Measurements from ENCODE around the gene EGR1.

The EGR1 gene

DNA sequence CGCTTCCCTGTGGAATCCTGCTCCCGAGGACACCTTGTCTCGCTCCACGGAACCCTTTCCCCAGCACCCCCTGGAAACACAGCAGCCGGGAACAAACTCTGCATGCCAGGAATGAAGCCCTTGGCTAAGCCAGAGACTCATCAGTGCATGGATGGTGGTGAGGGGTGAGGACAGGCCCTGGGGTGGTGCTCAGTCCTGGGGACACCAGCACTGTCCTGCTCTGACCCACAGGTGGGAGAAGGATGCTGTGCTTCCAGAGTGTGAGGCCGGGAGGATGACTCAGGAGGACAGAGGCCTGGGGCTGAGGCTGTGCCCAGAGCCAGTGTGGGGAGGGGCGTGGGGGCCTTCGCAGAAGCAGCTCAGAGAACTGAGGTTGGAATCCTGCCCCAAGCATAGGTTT lies 11.2 kb upstream of the EGR1 start:
- no peak for DNase-seq

GRCh38 chr5:138455232-138455930 lies 9.9 kb upstream of the EGR1 start:
- DNase-seq: no peak

DNA sequence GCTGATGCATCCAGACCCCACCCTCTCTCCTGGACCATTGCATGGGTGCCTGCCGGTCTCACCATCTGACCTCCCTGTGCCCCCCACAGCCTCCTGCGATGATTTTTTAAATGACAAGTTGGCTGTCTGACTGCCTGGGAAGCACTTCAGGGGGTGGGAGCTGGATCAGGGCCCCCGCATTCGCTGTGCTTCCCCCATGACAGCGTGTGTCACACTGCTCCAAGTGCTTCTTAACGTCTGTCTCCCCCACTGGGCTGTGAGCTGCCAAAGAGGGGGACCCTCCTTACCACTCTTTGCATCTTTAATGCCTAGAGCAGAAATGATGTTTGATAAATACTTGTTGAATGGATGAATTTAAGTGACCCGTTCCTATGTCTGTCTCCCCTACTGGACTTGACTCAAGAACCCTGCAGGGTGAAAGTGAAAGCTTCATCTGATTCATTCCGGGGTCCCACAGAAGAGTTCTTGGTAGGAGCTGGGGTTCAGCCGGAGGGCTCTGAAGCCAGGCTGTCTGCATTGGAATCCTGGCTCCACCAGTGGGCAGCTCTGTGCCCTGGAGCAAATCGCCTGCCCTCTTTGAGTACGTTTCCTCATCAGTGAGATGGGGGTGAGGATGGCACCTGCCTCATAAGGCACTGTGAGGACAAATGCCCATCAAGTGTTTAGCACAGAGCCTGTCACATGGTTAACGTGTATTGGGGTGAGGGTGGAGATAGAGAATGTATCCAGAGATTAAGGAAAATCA lies 7.6 kb upstream of the EGR1 start:
- DNase-seq: no peak

- no peak for DNase-seq
These were observed 6.9 kb upstream of the EGR1 start for GRCh38 chr5:138458384-138458783.

GRCh38 chr5:138458856-138459255 lies 6.4 kb upstream of the EGR1 start:
- DNase-seq: no peak

GRCh38 chr5:138459311-138459933 lies 5.9 kb upstream of the EGR1 start:
- DNase-seq: no peak

DNA sequence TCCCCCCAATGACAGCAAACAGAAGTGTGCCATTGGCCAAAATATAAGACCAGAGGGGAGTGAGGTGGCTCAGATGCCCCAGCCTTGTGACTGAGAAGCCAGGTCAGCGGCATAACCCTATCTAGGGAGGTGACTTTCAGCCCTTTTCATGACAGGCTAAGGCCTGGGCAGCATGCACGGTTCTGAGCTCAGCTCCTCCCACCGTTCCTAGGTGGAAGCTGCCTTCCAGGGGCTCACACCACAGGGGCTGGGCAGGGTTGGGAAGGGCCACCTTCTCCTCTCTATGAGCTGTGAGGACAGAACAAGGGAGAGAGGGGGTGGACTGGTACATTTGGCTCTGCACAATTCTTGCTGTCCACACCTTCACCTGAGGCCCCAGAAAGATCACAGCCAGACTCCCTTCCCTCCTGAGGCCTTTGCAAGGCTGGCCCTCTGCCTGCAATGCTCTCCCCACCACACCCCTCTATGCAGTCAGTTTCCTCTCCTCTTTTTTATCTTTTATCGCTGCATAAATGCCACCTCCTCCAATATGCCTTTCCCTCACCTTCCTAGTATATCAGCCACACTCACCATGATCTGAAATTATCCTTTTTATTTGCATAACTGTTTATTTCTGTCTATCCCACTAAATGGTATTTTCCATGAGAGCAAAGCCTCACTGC lies 5.1 kb upstream of the EGR1 start:
- DNase-seq: no peak

GRCh38 chr5:138461343-138462125 lies 3.7 kb upstream of the EGR1 start:
- no peak for DNase-seq

- DNase-seq: no peak
These were observed 1.8 kb upstream of the EGR1 start for GRCh38 chr5:138463419-138464007.

GRCh38 chr5:138464008-138464387 lies 1.3 kb upstream of the EGR1 start:
- peak; percentile 50 for DNase-seq

- DNase-seq: peak; percentile 93
These were observed 655 bp upstream of the EGR1 start for GRCh38 chr5:138464388-138465260.

GRCh38 chr5:138466125-138466899 lies 1.0 kb downstream of the EGR1 start:
- no peak for DNase-seq

DNA sequence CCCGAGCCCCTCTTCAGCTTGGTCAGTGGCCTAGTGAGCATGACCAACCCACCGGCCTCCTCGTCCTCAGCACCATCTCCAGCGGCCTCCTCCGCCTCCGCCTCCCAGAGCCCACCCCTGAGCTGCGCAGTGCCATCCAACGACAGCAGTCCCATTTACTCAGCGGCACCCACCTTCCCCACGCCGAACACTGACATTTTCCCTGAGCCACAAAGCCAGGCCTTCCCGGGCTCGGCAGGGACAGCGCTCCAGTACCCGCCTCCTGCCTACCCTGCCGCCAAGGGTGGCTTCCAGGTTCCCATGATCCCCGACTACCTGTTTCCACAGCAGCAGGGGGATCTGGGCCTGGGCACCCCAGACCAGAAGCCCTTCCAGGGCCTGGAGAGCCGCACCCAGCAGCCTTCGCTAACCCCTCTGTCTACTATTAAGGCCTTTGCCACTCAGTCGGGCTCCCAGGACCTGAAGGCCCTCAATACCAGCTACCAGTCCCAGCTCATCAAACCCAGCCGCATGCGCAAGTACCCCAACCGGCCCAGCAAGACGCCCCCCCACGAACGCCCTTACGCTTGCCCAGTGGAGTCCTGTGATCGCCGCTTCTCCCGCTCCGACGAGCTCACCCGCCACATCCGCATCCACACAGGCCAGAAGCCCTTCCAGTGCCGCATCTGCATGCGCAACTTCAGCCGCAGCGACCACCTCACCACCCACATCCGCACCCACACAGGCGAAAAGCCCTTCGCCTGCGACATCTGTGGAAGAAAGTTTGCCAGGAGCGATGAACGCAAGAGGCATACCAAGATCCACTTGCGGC lies 1.8 kb downstream of the EGR1 start:
- DNase-seq: no peak

DNA sequence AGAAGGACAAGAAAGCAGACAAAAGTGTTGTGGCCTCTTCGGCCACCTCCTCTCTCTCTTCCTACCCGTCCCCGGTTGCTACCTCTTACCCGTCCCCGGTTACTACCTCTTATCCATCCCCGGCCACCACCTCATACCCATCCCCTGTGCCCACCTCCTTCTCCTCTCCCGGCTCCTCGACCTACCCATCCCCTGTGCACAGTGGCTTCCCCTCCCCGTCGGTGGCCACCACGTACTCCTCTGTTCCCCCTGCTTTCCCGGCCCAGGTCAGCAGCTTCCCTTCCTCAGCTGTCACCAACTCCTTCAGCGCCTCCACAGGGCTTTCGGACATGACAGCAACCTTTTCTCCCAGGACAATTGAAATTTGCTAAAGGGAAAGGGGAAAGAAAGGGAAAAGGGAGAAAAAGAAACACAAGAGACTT lies 2.4 kb downstream of the EGR1 start:
- no peak for DNase-seq

- no peak for DNase-seq
These were observed 3.1 kb downstream of the EGR1 start for GRCh38 chr5:138468133-138468965.

GRCh38 chr5:138468966-138469539 lies 3.8 kb downstream of the EGR1 start:
- no peak for DNase-seq

DNA sequence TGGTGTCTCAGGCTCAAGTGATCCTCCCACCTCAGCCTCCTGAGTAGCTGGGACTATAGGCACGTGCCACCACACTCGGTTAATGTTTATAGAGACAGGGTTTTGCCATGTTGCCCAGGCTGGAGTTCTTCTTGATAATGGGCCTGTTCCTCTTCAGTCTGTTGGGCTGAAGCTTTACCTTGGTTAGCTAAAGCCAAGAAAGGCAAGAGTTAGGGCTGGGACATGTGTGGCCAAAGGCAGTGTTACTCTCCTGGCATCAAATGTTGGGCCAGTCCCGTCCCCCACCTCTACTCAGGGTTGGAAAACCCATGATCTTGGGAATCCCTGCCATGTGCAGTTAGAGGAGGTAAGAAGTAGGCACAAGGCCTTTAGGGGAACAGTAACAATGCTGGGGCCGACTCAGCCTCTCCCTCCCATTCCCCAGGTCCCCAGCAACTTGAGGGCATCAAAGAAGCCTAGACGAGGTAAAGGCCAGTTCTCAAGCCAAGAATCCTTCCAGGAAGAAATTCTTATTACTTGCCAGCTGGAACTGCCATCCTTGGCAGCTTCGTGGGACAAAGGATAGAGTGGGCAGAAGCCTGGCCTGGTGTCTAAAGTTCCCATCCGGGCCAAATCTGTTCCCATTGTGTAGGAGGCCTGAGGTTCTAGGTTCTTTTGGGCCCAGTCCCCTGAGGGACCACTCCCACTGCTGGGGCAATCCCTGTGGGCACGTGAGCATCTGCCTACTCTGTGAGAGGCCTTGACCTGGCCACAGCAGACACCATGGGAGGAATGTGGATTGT lies 4.5 kb downstream of the EGR1 start:
- no peak for DNase-seq

All from NCI-H2029 treated with DMSO at 0.1 percent for 48 hours (cell line).